GM18951 (cell line): ENCODE data around the gene ZNF423.

Experiments used
- POLR2A ChIP-seq: IDR thresholded peaks from 4 replicates; pipeline ENCODE4 v1.6.1; 2011; ENCODE audit warnings: mild to moderate bottlenecking; ENCODE audit not compliant: insufficient read length, insufficient read depth; ENCODE audit errors: extremely low read depth
- in situ Hi-C: fragments of 300-500 bp; cut with MboI; formaldehyde crosslinking; loops from one replicate; pipeline ENCODE4 v1.12.0; 2022; ENCODE audit warnings: low sequenced_read_pairs, mixed read lengths, inconsistent platforms; ENCODE audit not compliant: unreplicated experiment

Gene ZNF423

GRCh38 chr16:49788572-49788971 lies 67.3 kb downstream of the ZNF423 start:
- no peak for TF ChIP-seq POLR2A
- in situ Hi-C loops: no loop called here

- in situ Hi-C loops: no loop called here
Observed at GRCh38 chr16:49786926-49787557, 68.9 kb downstream of the ZNF423 start.

GRCh38 chr16:49785970-49786369 lies 69.9 kb downstream of the ZNF423 start:
- no peak for TF ChIP-seq POLR2A
- in situ Hi-C loops: no loop called here

More at GRCh38 chr16:49786926-49787557, 68.9 kb downstream of the ZNF423 start:
- no peak for TF ChIP-seq POLR2A

GRCh38 chr16:49782405-49782804 lies 73.5 kb downstream of the ZNF423 start:
- in situ Hi-C loops: no loop called here
- TF ChIP-seq POLR2A: no peak

- in situ Hi-C loops: no loop called here
- no peak for TF ChIP-seq POLR2A
Observed at GRCh38 chr16:49781401-49781800, 74.5 kb downstream of the ZNF423 start.

- in situ Hi-C loops: no loop called here
- TF ChIP-seq POLR2A: no peak
Observed at GRCh38 chr16:49780433-49780832, 75.5 kb downstream of the ZNF423 start.

- in situ Hi-C loops: no loop called here
- TF ChIP-seq POLR2A: no peak
Observed at GRCh38 chr16:49779979-49780378, 75.9 kb downstream of the ZNF423 start.

GRCh38 chr16:49778202-49778930 lies 77.5 kb downstream of the ZNF423 start:
- no peak for TF ChIP-seq POLR2A
- in situ Hi-C loops: no loop called here

- no peak for TF ChIP-seq POLR2A
- in situ Hi-C loops: no loop called here
Observed at GRCh38 chr16:49776734-49777133, 79.2 kb downstream of the ZNF423 start.

- in situ Hi-C loops: no loop called here
- TF ChIP-seq POLR2A: no peak
Observed at GRCh38 chr16:49776085-49776595, 79.8 kb downstream of the ZNF423 start.

- TF ChIP-seq POLR2A: no peak
- in situ Hi-C loops: no loop called here
Observed at GRCh38 chr16:49775581-49775980, 80.3 kb downstream of the ZNF423 start.

- in situ Hi-C loops: no loop called here
- no peak for TF ChIP-seq POLR2A
Observed at GRCh38 chr16:49775018-49775417, 80.9 kb downstream of the ZNF423 start.

- in situ Hi-C loops: no loop called here
- no peak for TF ChIP-seq POLR2A
Observed at GRCh38 chr16:49773534-49774475, 82.1 kb downstream of the ZNF423 start.
